ENCODE results near the gene YWHAQ.
"Not testable (repeated sequence)": the region's sequence is repeated elsewhere in the genome, so short reads cannot be mapped to it uniquely, and the experiment has no call there.

Gene YWHAQ

GRCh38 chr2:9590641-9591040, 40.2 kb downstream of the YWHAQ start:
- DNase-seq = no peak

- no peak for DNase-seq
Observed at GRCh38 chr2:9586465-9586864, 44.3 kb downstream of the YWHAQ start.

GRCh38 chr2:9585486-9585885, 45.3 kb downstream of the YWHAQ start:
- DNase-seq = no peak

GRCh38 chr2:9584902-9585301, 45.9 kb downstream of the YWHAQ start:
- not testable (repeated sequence) for DNase-seq

GRCh38 chr2:9582624-9583023, 48.2 kb downstream of the YWHAQ start:
- no peak for DNase-seq

- DNase-seq = no peak
Observed at GRCh38 chr2:9578467-9579235, 52.1 kb downstream of the YWHAQ start.

GRCh38 chr2:9574331-9574730, 56.5 kb downstream of the YWHAQ start:
- DNase-seq = no peak

- no peak for DNase-seq
Observed at GRCh38 chr2:9573840-9574239, 57.0 kb downstream of the YWHAQ start.

- DNase-seq = no peak
Observed at GRCh38 chr2:9573013-9573720, 57.6 kb downstream of the YWHAQ start.

- no peak for DNase-seq
Observed at GRCh38 chr2:9570182-9571060, 60.4 kb downstream of the YWHAQ start.

GRCh38 chr2:9565436-9566153, 65.2 kb downstream of the YWHAQ start:
- no peak for DNase-seq

GRCh38 chr2:9560628-9561027, 70.2 kb downstream of the YWHAQ start:
- DNase-seq = no peak

GRCh38 chr2:9558948-9559381, 71.8 kb downstream of the YWHAQ start:
- DNase-seq = no peak

GRCh38 chr2:9556121-9556743, 74.6 kb downstream of the YWHAQ start:
- no peak for DNase-seq

GRCh38 chr2:9555297-9556120, 75.3 kb downstream of the YWHAQ start, which contains the start of gene ADAM17:
ADAM17 (minus strand) TSS chr2:9555830; CDS start chr2:9555605, 225 bp downstream.
- peak; percentile 97 for DNase-seq

- DNase-seq = peak; percentile 57
Observed at GRCh38 chr2:9554921-9555296, 75.9 kb downstream of the YWHAQ start.

- DNase-seq = no peak
Observed at GRCh38 chr2:9552219-9553178, 78.3 kb downstream of the YWHAQ start.

GRCh38 chr2:9550859-9551391, 79.9 kb downstream of the YWHAQ start:
- DNase-seq = not testable (repeated sequence)

- DNase-seq = no peak
Observed at GRCh38 chr2:9549420-9549819, 81.4 kb downstream of the YWHAQ start.

- DNase-seq = no peak
Observed at GRCh38 chr2:9548506-9548905, 82.3 kb downstream of the YWHAQ start.
